GM10847 (cell line): ENCODE data around the gene SETD1A.

ENCODE experiments used
- POLR2A ChIP-seq: IDR thresholded peaks from 2 replicates; pipeline ENCODE4 v1.6.1; 2011; ENCODE audit not compliant: insufficient read length; ENCODE audit errors: extremely low read depth

The SETD1A gene

DNA sequence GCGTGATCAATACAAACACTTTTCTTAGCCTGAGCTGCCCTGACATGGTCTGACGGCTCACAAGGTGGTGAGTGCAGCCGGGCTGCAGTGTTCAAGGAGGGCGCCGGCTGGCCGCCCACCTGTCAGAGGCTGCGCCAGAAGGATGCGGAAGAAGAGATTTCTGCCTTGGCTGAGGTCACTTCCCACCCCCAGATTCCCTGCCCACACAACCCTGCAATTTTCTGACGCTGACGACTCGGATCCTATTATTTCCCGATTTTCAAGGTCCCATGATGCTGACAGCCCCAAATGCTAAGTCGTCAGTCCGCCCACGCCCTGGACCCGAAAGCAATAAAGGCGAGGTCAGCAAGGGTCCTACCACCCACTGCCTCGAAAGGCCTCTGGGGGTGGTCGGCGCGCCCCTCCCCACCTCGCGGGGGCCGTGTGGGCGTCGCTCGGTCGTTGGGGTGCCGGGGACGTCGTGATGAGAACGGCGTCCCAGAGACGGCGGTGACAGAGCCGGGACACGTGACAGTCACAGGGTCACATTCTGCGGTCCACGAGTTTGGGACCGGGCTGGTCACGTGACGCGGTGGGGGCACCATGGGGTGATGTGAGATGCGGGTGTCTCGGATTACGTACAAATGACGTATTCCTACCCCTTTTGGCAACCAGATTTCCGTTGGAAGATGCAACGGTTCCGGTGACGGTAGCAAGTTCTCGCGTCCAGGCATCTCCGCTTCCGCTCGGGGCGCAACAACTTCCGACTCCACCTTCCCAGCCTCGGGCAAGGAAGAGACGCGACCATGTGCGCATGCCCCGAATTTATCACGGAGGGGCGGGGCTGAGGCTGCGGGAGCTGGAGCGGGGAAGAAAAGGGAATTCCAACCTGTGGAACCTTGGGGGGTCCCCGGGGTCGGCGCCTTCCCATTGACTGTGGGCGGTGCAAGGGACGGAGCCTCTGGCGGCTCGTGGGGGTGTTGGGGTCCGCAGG, 75.5 kb downstream of the SETD1A start, which contains the start of gene STX4:
Gene STX4 (plus strand): TSS at position 823 of the 973 bp plus-strand sequence. CDS start 248 bp downstream, outside the sequence.
- no peak for TF ChIP-seq POLR2A

DNA sequence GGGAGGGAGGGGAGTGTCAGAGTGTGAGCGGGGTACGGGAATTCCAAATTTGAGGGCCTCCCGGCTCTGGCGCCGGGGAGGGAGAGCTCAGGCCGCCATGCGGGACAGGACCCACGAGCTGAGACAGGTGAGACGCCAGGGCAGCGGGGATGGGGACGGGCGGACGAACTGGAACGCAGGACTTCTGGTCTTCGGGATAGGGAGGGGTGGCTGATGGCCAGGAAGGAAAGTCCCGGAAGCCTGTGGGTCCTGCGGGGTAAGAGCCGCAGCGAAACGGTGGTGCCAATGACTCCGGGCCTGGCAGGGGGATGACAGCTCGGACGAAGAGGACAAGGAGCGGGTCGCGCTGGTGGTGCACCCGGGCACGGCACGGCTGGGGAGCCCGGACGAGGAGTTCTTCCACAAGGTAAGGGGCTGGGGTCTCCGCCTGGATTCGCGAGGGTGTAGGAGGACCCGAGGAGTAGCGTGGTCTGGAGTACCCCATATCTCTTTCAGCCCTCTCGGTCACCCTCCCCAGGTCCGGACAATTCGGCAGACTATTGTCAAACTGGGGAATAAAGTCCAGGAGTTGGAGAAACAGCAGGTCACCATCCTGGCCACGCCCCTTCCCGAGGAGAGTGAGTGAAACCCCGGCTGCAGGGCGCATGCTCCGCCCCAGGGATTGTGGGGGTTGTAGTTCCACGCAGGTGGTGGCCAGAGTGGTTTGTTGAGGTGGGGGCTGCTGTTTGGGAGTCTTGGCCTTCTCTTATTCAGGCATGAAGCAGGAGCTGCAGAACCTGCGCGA, 76.3 kb downstream of the SETD1A start:
- TF ChIP-seq POLR2A, result peak; percentile 5
